K562 (cell line): ENCODE data around the gene RERE. TPM values are rescaled to one million over a fixed set of nuclear protein-coding genes. Genes with fewer than 3 reads are reported as not detected.

ENCODE experiments used
- ATAC-seq: fragments of 200-7000 bp; cut with Tn5 transposase; 3 replicates; pipeline ENCODE4 v1.9.1; 2020; ENCODE audit warnings: moderate library complexity
- BruUV-seq: library from RNA; stranded (reverse); fragments of 400-500 nt; replicated peaks from 2 replicates; lab custom pipeline; 2021; lab: Mats Ljungman, UMichigan
- CTCF ChIA-PET: fragments of 300-600 bp; formaldehyde crosslinking; extraction: SDS; loops from one replicate; lab custom pipeline; 2021; ENCODE audit warnings: low intra/inter-chr PET ratio; lab: Yijun Ruan, JAX
- POLR2A ChIA-PET: fragments of 300-600, 350-650 bp; sonication (Branson Sonifier 250); formaldehyde crosslinking; extraction: SDS; loops from one replicate; lab custom pipeline; 2021; ENCODE audit warnings: antibody characterized with exemption, inconsistent platforms; lab: Yijun Ruan, JAX
- DNase-seq, 4 experiments: peaks; one replicate each; pipeline versions ENCODE4 v3.0.0 to v3.0.0-alpha.2; 2011 to 2018; ENCODE audit warnings: low spot score in 3 of 4, mixed read lengths in 3 of 4; ENCODE audit errors: extremely low read depth in 1 of 4
- FAIRE-seq: peaks from 2 replicates; lab custom pipeline; 2011; peaks lifted over from hg19 to GRCh38; lab: Jason Lieb, UNC
- H2AFZ ChIP-seq: 2 replicates; pipeline ENCODE4 v1.6.0; 2011; ENCODE audit warnings: low read depth, low read length, control low read depth, inconsistent platforms
- H3K27ac ChIP-seq: fragments of 200-600 bp; 3 replicates; pipeline ENCODE4 v1.8.0; 2011; ENCODE audit warnings: low read depth, mild to moderate bottlenecking, control low read depth, inconsistent platforms, low read length, moderate library complexity, mixed read lengths; ENCODE audit errors: extremely low read depth
- H3K27me3 ChIP-seq, 2 experiments: fragments of 300-600 bp in 1 of 2; 2 replicates in 1 of 2; 3 replicates in 1 of 2; pipeline versions ENCODE4 v1.6.0 to v1.8.0; 2011; ENCODE audit warnings: inconsistent platforms in 2 of 2, low read length in 2 of 2, mild to moderate bottlenecking in 1 of 2, mixed read lengths in 1 of 2, moderate library complexity in 1 of 2; ENCODE audit not compliant: control insufficient read depth in 2 of 2, insufficient read depth in 2 of 2
- H3K36me3 ChIP-seq: fragments of 300-600 bp; 3 replicates; pipeline ENCODE4 v1.8.0; 2011; ENCODE audit warnings: mild to moderate bottlenecking, low read length, inconsistent platforms; ENCODE audit not compliant: control insufficient read depth, insufficient read depth
- H3K4me1 ChIP-seq, 2 experiments: fragments of 200-600 bp in 1 of 2; replicated peaks in 1 of 2; 2 replicates in 1 of 2; 3 replicates in 1 of 2; pipeline versions ENCODE4 v1.5.1 to v1.8.0; 2011; ENCODE audit warnings: inconsistent platforms in 2 of 2, low read length in 2 of 2, mild to moderate bottlenecking in 1 of 2, mixed read lengths in 1 of 2, moderate library complexity in 1 of 2; ENCODE audit not compliant: control insufficient read depth in 2 of 2, insufficient read depth in 2 of 2
- H3K4me2 ChIP-seq: 2 replicates; pipeline ENCODE4 v1.6.1; 2011; ENCODE audit warnings: low read length, control low read depth, inconsistent platforms, mixed read lengths; ENCODE audit not compliant: insufficient read depth
- H3K4me3 ChIP-seq: fragments of 200-600 bp; sonication (generic), shearing (Covaris generic); 2 replicates; pipeline ENCODE4 v1.5.1; 2016; ENCODE audit warnings: control low read depth, inconsistent platforms
- H3K79me2 ChIP-seq: fragments of 200-600 bp; 3 replicates; pipeline ENCODE4 v1.8.0; 2011; ENCODE audit warnings: low read length, inconsistent platforms; ENCODE audit not compliant: control insufficient read depth, insufficient read depth
- H3K9ac ChIP-seq, 2 experiments: 2 replicates each; pipeline versions ENCODE4 v1.6.0 to v1.6.1; 2011; ENCODE audit warnings: low read depth in 2 of 2, low read length in 2 of 2, control low read depth in 1 of 2, inconsistent platforms in 1 of 2, mild to moderate bottlenecking in 1 of 2, mixed read lengths in 1 of 2; ENCODE audit not compliant: insufficient read depth in 1 of 2
- H3K9me1 ChIP-seq: one replicate; pipeline ENCODE4 v1.6.0; 2011; ENCODE audit warnings: inconsistent platforms, mild to moderate bottlenecking, low read length, moderate library complexity; ENCODE audit not compliant: control insufficient read depth, insufficient read depth
- H3K9me3 ChIP-seq: replicated peaks from 2 replicates; pipeline ENCODE4 v1.5.1; 2011; ENCODE audit warnings: low read depth, low read length, inconsistent platforms; ENCODE audit not compliant: control insufficient read depth, insufficient read depth
- H4K20me1 ChIP-seq: replicated peaks from 2 replicates; pipeline ENCODE4 v1.6.1; 2011; ENCODE audit warnings: low read length, inconsistent platforms, mixed read lengths; ENCODE audit not compliant: control insufficient read depth, insufficient read depth
- DNMT1 ChIP-seq: fragments of 450-650 bp; IDR thresholded peaks from 2 replicates; pipeline ENCODE4 v1.6.1; 2016; ENCODE audit warnings: antibody characterized with exemption, mild to moderate bottlenecking
- DPF2 ChIP-seq: fragments of 450-650 bp; IDR thresholded peaks from 2 replicates; pipeline ENCODE4 v1.6.1; 2016
- EP300 ChIP-seq: IDR thresholded peaks from 2 replicates; pipeline ENCODE4 v1.6.1; 2012; ENCODE audit warnings: low read length, improper control_type of control experiment
- ETS2 ChIP-seq: IDR thresholded peaks from 2 replicates; pipeline ENCODE4 v1.6.1; 2016; ENCODE audit warnings: borderline replicate concordance, missing genetic modification characterization, mild to moderate bottlenecking, moderate library complexity, missing compliant biosample characterization; ENCODE audit not compliant: poor library complexity, severe bottlenecking
- HDAC2 ChIP-seq: fragments of 450-650 bp; IDR thresholded peaks from 2 replicates; pipeline ENCODE4 v1.6.1; 2016; ENCODE audit warnings: mild to moderate bottlenecking
- JUND ChIP-seq, 2 experiments: IDR thresholded peaks; 2 replicates in 1 of 2; 3 replicates in 1 of 2; pipeline ENCODE4 v1.6.1; 2011; ENCODE audit warnings: borderline replicate concordance in 2 of 2, low read depth in 2 of 2, low read length in 2 of 2, improper control_type of control experiment in 1 of 2, missing biosample characterization in 1 of 2, missing genetic modification characterization in 1 of 2, missing genetic modification reagents in 1 of 2
- KLF10 ChIP-seq: fragments of 250-450 bp; sonication (Bioruptor Pico); IDR thresholded peaks from 2 replicates; pipeline ENCODE4 v1.6.1; 2021; ENCODE audit warnings: matching md5 sums
- MBD2 ChIP-seq: sonication (generic); IDR thresholded peaks from 2 replicates; pipeline ENCODE4 v1.6.1; 2016; ENCODE audit warnings: low read depth, borderline replicate concordance
- MECOM ChIP-seq: fragments of 250-450 bp; sonication (Bioruptor Pico); IDR thresholded peaks from 2 replicates; pipeline ENCODE4 v1.8.0; 2022; ENCODE audit warnings: inconsistent platforms
- SMARCC2 ChIP-seq: fragments of 450-650 bp; IDR thresholded peaks from 2 replicates; pipeline ENCODE4 v1.6.1; 2017; ENCODE audit warnings: antibody characterized with exemption, moderate library complexity, mild to moderate bottlenecking, low read depth
- TOE1 ChIP-seq, 2 experiments: fragments of 450-650 bp in 1 of 2; sonication (generic) in 1 of 2; formaldehyde crosslinking in 1 of 2; IDR thresholded peaks; 2 replicates each; pipeline versions ENCODE4 v1.7.1 to v1.8.0; 2016 to 2022; ENCODE audit warnings: borderline replicate concordance in 2 of 2, mild to moderate bottlenecking in 2 of 2, antibody characterized with exemption in 1 of 2, inconsistent platforms in 1 of 2, low read depth in 1 of 2, missing genetic modification reagents in 1 of 2, moderate library complexity in 1 of 2
- TRIM25 ChIP-seq: fragments of 450-650 bp; IDR thresholded peaks from 2 replicates; pipeline ENCODE4 v1.7.0; 2016; ENCODE audit warnings: borderline replicate concordance
- ZBTB43 ChIP-seq: sonication (generic); formaldehyde crosslinking; IDR thresholded peaks from 2 replicates; pipeline ENCODE4 v1.8.0; 2023; ENCODE audit warnings: mild to moderate bottlenecking, missing genetic modification reagents
- ZNF140 ChIP-seq: fragments of 250-450 bp; sonication (Bioruptor Pico); IDR thresholded peaks from 2 replicates; pipeline ENCODE4 v1.8.0; 2021; ENCODE audit warnings: moderate library complexity, mild to moderate bottlenecking, inconsistent platforms
- ZNF707 ChIP-seq: fragments of 250-450 bp; sonication (Bioruptor Pico); conservative IDR thresholded peaks from 2 replicates; pipeline ENCODE4 v1.8.0; 2022; ENCODE audit warnings: inconsistent platforms, mild to moderate bottlenecking, moderate library complexity
- ZNF75A ChIP-seq: fragments of 450-650 bp; formaldehyde crosslinking; IDR thresholded peaks from 2 replicates; pipeline ENCODE4 v1.4.0; 2020; ENCODE audit warnings: mild to moderate bottlenecking
- WGBS: fragments of 100-300 bp; shearing (Covaris generic); methylation state at CpG from one replicate; pipeline ENCODE4 v1.1.6; 2016; ENCODE audit warnings: low coverage, mixed read lengths; ENCODE audit not compliant: insufficient coverage; ENCODE audit errors: missing lambda C conversion rate; 5-methylcytosine and 5-hydroxymethylcytosine counted together
- in situ Hi-C: fragments of 300-500 bp; cut with MboI; formaldehyde crosslinking; loops from 4 replicates; pipeline ENCODE4 v1.15.0; 2018; ENCODE audit warnings: inconsistent platforms, mixed read lengths
- intact Hi-C: fragments of 100-400 bp; cut with micrococcal nuclease; formaldehyde crosslinking; loops from 2 replicates; pipeline ENCODE4 v1.14.2; 2022
- polyA plus RNA-seq, 8 experiments: library from polyadenylated mRNA; depleted of rRNA in 4 of 8; stranded (reverse) in 5 of 8; unstranded in 3 of 8; fragments of >200 nt; fragmentation: Nextera tagmentation in 2 of 8; fragmentation: Illumina TruSeq in 1 of 8; extraction: Ambion mirVana in 2 of 8; extraction: Trizol in 1 of 8; gene quantifications; 2 replicates each; pipeline versions ENCODE4 v1.2.1 to v1.2.3, GENCODE V29; 2011 to 2014; ENCODE audit warnings: inconsistent platforms in 1 of 8, missing spikeins in 1 of 8
- total RNA-seq, 7 experiments: library from RNA; depleted of rRNA in 6 of 7; stranded (reverse); fragments of >200 nt in 6 of 7; fragmentation: Illumina TruSeq in 2 of 7; extraction: Trizol in 2 of 7; gene quantifications; 2 replicates each; pipeline versions ENCODE4 v1.2.1 to v1.2.3, GENCODE V29; 2011 to 2021; ENCODE audit warnings: low replicate concordance in 1 of 7

Gene RERE
- total and polyA plus RNA-seq, 9 of the 15 experiments (the other 6 are each of a cell fraction or from before 2014, with no cell fraction given) = 3.0 to 51.5 (median 13.4) TPM

- TF ChIP-seq ZBTB43 (no peak), TRIM25 (no peak), DNMT1 (no peak), EP300 (no peak), MECOM (CRISPR knock-in tag) (no peak)
These were observed 355.9 kb downstream of the RERE start (continued) for GRCh38 chr1:8461351-8462110.

GRCh38 chr1:8460784-8461183 is 356.7 kb downstream of the RERE start:
- no peaks in the 10 kb centered on the region; the same call in 2 of the 3 replicates for H3K79me2 ChIP-seq
- TF ChIP-seq ZNF75A (CRISPR knock-in tag) (no peak), DPF2 (no peak), KLF10 (no peak), JUND (IDR thresholded peaks at IDR 0.05; ENCODE audit: borderline replicate concordance, low read depth, low read length) (no peak), JUND (tag; IDR thresholded peaks at IDR 0.05; ENCODE audit: borderline replicate concordance, low read depth, low read length) (no peak), ETS2 (no peak), HDAC2 (no peak), SMARCC2 (no peak), ZNF140 (CRISPR knock-in tag) (no peak), ZNF707 (CRISPR knock-in tag) (no peak), TOE1 (IDR thresholded peaks at IDR 0.05; ENCODE audit: borderline replicate concordance) (no peak), TOE1 (CRISPR knock-in tag; IDR thresholded peaks at IDR 0.05; ENCODE audit: borderline replicate concordance, low read depth) (no peak), MBD2 (no peak)
- H3K9me1 ChIP-seq = no peaks in the 10 kb centered on the region
- POLR2A ChIA-PET = interaction anchor here (0.6 to 2.1 kb wide), 5 partner anchors 8 to 65 kb away, joined by 3 to 4 read pairs (median 3); no protein-coding TSS in a partner anchor
- peaks cover 13 to 15% of the 10 kb centered on the region in 2 experiments; a peak in 4 of 5 replicates for H3K4me1 ChIP-seq
- H3K4me2 ChIP-seq = no peak overlapping the region
- no peak overlapping the region for H3K27ac ChIP-seq
- BruUV-seq = no TSS peak
- CTCF ChIA-PET = no interaction called here
- intact Hi-C loops (no loop called here), in situ Hi-C loops (no loop called here)
- H3K9me3 ChIP-seq = no peaks in the 10 kb centered on the region
- ATAC-seq (no peak), FAIRE-seq (no peak), DNase-seq (no peak)
- 0 out of 2 replicates have a peak, but pooled peaks cover 5% of the 10 kb centered on the region for H4K20me1 ChIP-seq
- no peak overlapping the region for H3K4me3 ChIP-seq
- no peak overlapping the region for H3K9ac ChIP-seq
- peaks cover 5% of the 10 kb centered on the region for H3K36me3 ChIP-seq
- WGBS = 79% methylated on average over 5 of the region's 5 CpGs
- H2AFZ ChIP-seq = no peak overlapping the region
- no peaks in the 10 kb centered on the region for H3K27me3 ChIP-seq
